ENCODE measurements around the gene PHF14.

- TF ChIP-seq, protein P1, sequence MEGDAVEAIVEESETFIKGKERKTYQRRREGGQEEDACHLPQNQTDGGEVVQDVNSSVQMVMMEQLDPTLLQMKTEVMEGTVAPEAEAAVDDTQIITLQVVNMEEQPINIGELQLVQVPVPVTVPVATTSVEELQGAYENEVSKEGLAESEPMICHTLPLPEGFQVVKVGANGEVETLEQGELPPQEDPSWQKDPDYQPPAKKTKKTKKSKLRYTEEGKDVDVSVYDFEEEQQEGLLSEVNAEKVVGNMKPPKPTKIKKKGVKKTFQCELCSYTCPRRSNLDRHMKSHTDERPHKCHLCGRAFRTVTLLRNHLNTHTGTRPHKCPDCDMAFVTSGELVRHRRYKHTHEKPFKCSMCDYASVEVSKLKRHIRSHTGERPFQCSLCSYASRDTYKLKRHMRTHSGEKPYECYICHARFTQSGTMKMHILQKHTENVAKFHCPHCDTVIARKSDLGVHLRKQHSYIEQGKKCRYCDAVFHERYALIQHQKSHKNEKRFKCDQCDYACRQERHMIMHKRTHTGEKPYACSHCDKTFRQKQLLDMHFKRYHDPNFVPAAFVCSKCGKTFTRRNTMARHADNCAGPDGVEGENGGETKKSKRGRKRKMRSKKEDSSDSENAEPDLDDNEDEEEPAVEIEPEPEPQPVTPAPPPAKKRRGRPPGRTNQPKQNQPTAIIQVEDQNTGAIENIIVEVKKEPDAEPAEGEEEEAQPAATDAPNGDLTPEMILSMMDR (IDR thresholded peaks at IDR 0.05): no peak
- TF ChIP-seq ZFX (IDR thresholded peaks at IDR 0.05; ENCODE audit: borderline replicate concordance): no peak
These were observed 211.6 kb downstream of the PHF14 start for GRCh38 chr7:11185179-11185815.

Measured in 22Rv1 (cell line).